ENCODE data around the gene IL1F10.

IL1F10 gene

GRCh38 chr2:113111823-113112287, 44.1 kb downstream of the IL1F10 start:
- Histone ChIP-seq H3K4me2 (ENCODE audit: low read depth, low read length, poor library complexity, severe bottlenecking) (no peak overlapping the region), H3K27ac (ENCODE audit: low read depth, low read length) (no peak overlapping the region), H3K4me3 (ENCODE audit: insufficient read depth, low read length, poor library complexity, severe bottlenecking) (no peak overlapping the region), H3K36me3 (ENCODE audit: low read length) (no peaks in the 10 kb centered on the region), H3K9me3 (ENCODE audit: insufficient read depth, low read length) (no peaks in the 10 kb centered on the region), H3K9me2 (replicated peaks; ENCODE audit: insufficient read depth, low read length) (no peaks in the 10 kb centered on the region), H3K79me2 (ENCODE audit: insufficient read depth, low read length) (no peaks in the 10 kb centered on the region), H3K27me3 (ENCODE audit: low read length) (no peaks in the 10 kb centered on the region), H3F3A (ENCODE audit: insufficient read depth) (no peaks in the 10 kb centered on the region), H3K9ac (ENCODE audit: low read length) (no peak overlapping the region), H4K20me1 (ENCODE audit: low read depth, low read length) (no peaks in the 10 kb centered on the region), H2AFZ (ENCODE audit: low read depth, low read length, severe bottlenecking) (no peak overlapping the region)
- TF ChIP-seq CTCF (IDR thresholded peaks at IDR 0.05; ENCODE audit: insufficient read depth, low read length, poor library complexity, severe bottlenecking) = no peak
- no peak for TF ChIP-seq EZH2phosphoT487 (conservative IDR thresholded peaks at IDR 0.05; ENCODE audit: low read length)

GRCh38 chr2:113112441-113112840, 44.7 kb downstream of the IL1F10 start:
- Histone ChIP-seq H3K79me2 (ENCODE audit: insufficient read depth, low read length) (no peaks in the 10 kb centered on the region), H3K27ac (ENCODE audit: low read depth, low read length) (no peak overlapping the region), H3K4me2 (ENCODE audit: low read depth, low read length, poor library complexity, severe bottlenecking) (no peak overlapping the region), H3F3A (ENCODE audit: insufficient read depth) (no peaks in the 10 kb centered on the region), H2AFZ (ENCODE audit: low read depth, low read length, severe bottlenecking) (no peak overlapping the region), H3K9me3 (ENCODE audit: insufficient read depth, low read length) (no peaks in the 10 kb centered on the region), H3K9me2 (replicated peaks; ENCODE audit: insufficient read depth, low read length) (no peaks in the 10 kb centered on the region), H3K36me3 (ENCODE audit: low read length) (no peaks in the 10 kb centered on the region), H3K4me3 (ENCODE audit: insufficient read depth, low read length, poor library complexity, severe bottlenecking) (no peak overlapping the region), H3K27me3 (ENCODE audit: low read length) (no peaks in the 10 kb centered on the region), H4K20me1 (ENCODE audit: low read depth, low read length) (no peaks in the 10 kb centered on the region), H3K9ac (ENCODE audit: low read length) (no peak overlapping the region)
- TF ChIP-seq EZH2phosphoT487 (conservative IDR thresholded peaks at IDR 0.05; ENCODE audit: low read length) (no peak), CTCF (IDR thresholded peaks at IDR 0.05; ENCODE audit: insufficient read depth, low read length, poor library complexity, severe bottlenecking) (no peak)

GRCh38 chr2:113112871-113113270, 45.1 kb downstream of the IL1F10 start:
- TF ChIP-seq EZH2phosphoT487 (conservative IDR thresholded peaks at IDR 0.05; ENCODE audit: low read length) (no peak), CTCF (IDR thresholded peaks at IDR 0.05; ENCODE audit: insufficient read depth, low read length, poor library complexity, severe bottlenecking) (no peak)
- no peaks in the 10 kb centered on the region for H3K79me2 ChIP-seq (ENCODE audit: insufficient read depth, low read length)
- no peaks in the 10 kb centered on the region for H3K36me3 ChIP-seq (ENCODE audit: low read length)
- no peaks in the 10 kb centered on the region for H3K9me2 ChIP-seq (replicated peaks; ENCODE audit: insufficient read depth, low read length)
- no peaks in the 10 kb centered on the region for H3K9me3 ChIP-seq (ENCODE audit: insufficient read depth, low read length)
- H3K4me3 ChIP-seq (ENCODE audit: insufficient read depth, low read length, poor library complexity, severe bottlenecking) = no peak overlapping the region
- H3K9ac ChIP-seq (ENCODE audit: low read length) = no peak overlapping the region
- no peaks in the 10 kb centered on the region for H3F3A ChIP-seq (ENCODE audit: insufficient read depth)
- H3K27me3 ChIP-seq (ENCODE audit: low read length) = no peaks in the 10 kb centered on the region
- H4K20me1 ChIP-seq (ENCODE audit: low read depth, low read length) = no peaks in the 10 kb centered on the region
- H3K27ac ChIP-seq (ENCODE audit: low read depth, low read length) = no peak overlapping the region
- no peak overlapping the region for H3K4me2 ChIP-seq (ENCODE audit: low read depth, low read length, poor library complexity, severe bottlenecking)
- H2AFZ ChIP-seq (ENCODE audit: low read depth, low read length, severe bottlenecking) = no peak overlapping the region
